ENCODE data around the gene CEACAM21. TPM values are rescaled to one million over a fixed set of nuclear protein-coding genes. Genes with fewer than 3 reads are reported as not detected.

Gene CEACAM21
- total and polyA plus RNA-seq, 12 donors: 0.26 to 3.3 (median 0.57) TPM; not detected in 1

- Histone ChIP-seq H3K9me3 (no peaks in the 10 kb centered on the region), H3K36me3 (no peaks in the 10 kb centered on the region), H3K4me3 (no peak overlapping the region), H3K4me1 (peaks cover 0 to 56% (median 0%) of the 10 kb centered on the region in 9 donors), H3K27ac (peak overlapping the region in 1 of 10 donors; percentile 26), H3K27me3 (peaks cover 0 to 20% (median 0%) of the 10 kb centered on the region in 7 donors)
- 42 to 48% methylated on average over 7 of the region's 7 CpGs for WGBS, 2 donors
- DNase-seq (no peak), ATAC-seq (peak in 2 of 8 donors; percentile 53 to 58)
- intact Hi-C loops (cut with DNase I): no loop called here
- TF ChIP-seq, protein P1, sequence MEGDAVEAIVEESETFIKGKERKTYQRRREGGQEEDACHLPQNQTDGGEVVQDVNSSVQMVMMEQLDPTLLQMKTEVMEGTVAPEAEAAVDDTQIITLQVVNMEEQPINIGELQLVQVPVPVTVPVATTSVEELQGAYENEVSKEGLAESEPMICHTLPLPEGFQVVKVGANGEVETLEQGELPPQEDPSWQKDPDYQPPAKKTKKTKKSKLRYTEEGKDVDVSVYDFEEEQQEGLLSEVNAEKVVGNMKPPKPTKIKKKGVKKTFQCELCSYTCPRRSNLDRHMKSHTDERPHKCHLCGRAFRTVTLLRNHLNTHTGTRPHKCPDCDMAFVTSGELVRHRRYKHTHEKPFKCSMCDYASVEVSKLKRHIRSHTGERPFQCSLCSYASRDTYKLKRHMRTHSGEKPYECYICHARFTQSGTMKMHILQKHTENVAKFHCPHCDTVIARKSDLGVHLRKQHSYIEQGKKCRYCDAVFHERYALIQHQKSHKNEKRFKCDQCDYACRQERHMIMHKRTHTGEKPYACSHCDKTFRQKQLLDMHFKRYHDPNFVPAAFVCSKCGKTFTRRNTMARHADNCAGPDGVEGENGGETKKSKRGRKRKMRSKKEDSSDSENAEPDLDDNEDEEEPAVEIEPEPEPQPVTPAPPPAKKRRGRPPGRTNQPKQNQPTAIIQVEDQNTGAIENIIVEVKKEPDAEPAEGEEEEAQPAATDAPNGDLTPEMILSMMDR (IDR thresholded peaks at IDR 0.05): no peak
Measured at GRCh38 chr19:41621654-41622053, 45.7 kb downstream of the CEACAM21 start.

GRCh38 chr19:41623360-41623759 is 47.4 kb downstream of the CEACAM21 start:
- peaks cover 0 to 26% (median 9%) of the 10 kb centered on the region in 7 donors for H3K27me3 ChIP-seq

GRCh38 chr19:41624515-41624914 is 48.5 kb downstream of the CEACAM21 start:
- Histone ChIP-seq H3K27ac (peak overlapping the region in 1 of 10 donors; percentile 10), H3K27me3 (peaks cover 0 to 27% (median 10%) of the 10 kb centered on the region in 7 donors), H3K4me3 (peak overlapping the region in 1 of 10 donors; percentile 9), H3K4me1 (peaks cover 0 to 40% (median 0%) of the 10 kb centered on the region in 9 donors), H3K36me3 (no peaks in the 10 kb centered on the region), H3K9me3 (no peaks in the 10 kb centered on the region)
- TF ChIP-seq, protein P1 (IDR thresholded peaks at IDR 0.05): no peak
- intact Hi-C loops (cut with DNase I): no loop called here
- DNase-seq (no peak), ATAC-seq (no peak)
- 68 to 74% methylated on average over 7 of the region's 7 CpGs for WGBS, 2 donors

More at GRCh38 chr19:41623360-41623759, 47.4 kb downstream of the CEACAM21 start:
- DNase-seq (no peak), ATAC-seq (no peak)
- 55 to 62% methylated on average over 4 of the region's 4 CpGs for WGBS, 2 donors
- Histone ChIP-seq H3K27ac (peak overlapping the region in 1 of 10 donors; percentile 10), H3K4me1 (peaks cover 0 to 48% (median 0%) of the 10 kb centered on the region in 9 donors), H3K4me3 (no peak overlapping the region), H3K9me3 (no peaks in the 10 kb centered on the region), H3K36me3 (no peaks in the 10 kb centered on the region)
- TF ChIP-seq, protein P1 (IDR thresholded peaks at IDR 0.05): no peak
- intact Hi-C loops (cut with DNase I): no loop called here

DNA sequence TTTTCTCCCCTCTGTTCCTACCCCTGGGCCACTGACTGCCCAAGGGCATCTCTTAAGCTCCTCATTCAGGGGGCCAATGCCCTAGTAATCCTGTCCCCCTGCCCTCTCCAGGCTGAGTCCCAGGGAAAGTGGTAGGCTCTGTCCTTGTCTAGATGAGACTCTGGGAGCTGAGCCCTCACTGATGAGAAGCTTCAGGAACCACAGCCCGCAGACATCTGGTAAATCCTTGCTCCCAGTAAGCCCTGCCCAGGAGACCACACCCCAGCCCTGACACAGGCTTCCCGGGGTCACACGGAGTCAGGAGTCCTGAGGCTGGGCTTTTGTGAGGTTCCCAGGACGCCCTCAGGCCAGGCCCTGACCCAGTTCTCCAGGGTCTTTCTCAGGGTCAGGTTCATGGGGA is 49.0 kb downstream of the CEACAM21 start:
- peaks cover 0 to 28% (median 10%) of the 10 kb centered on the region in 7 donors for H3K27me3 ChIP-seq

More for the DNA sequence above, 49.0 kb downstream of the CEACAM21 start:
- TF ChIP-seq, protein P1 (IDR thresholded peaks at IDR 0.05): no peak
- ATAC-seq (no peak), DNase-seq (no peak)
- no peaks in the 10 kb centered on the region for H3K36me3 ChIP-seq
- H3K27ac ChIP-seq: peak overlapping the region in 1 of 10 donors; percentile 10
- peaks cover 0 to 2% (median 0%) of the 10 kb centered on the region in 11 donors for H3K9me3 ChIP-seq
- 40 to 42% methylated on average over 4 of the region's 4 CpGs for WGBS, 2 donors
- H3K4me3 ChIP-seq: peak overlapping the region in 1 of 10 donors; percentile 9
- intact Hi-C loops (cut with DNase I): no loop called here
- peaks cover 0 to 36% (median 0%) of the 10 kb centered on the region in 9 donors for H3K4me1 ChIP-seq
